ENCODE data around the gene SETD1B. TPM values are rescaled to one million over a fixed set of nuclear protein-coding genes. Genes with fewer than 3 reads are reported as not detected.
"Not testable (repeated sequence)": the region's sequence is repeated elsewhere in the genome, so short reads cannot be mapped to it uniquely, and the experiment has no call there.

The SETD1B gene
- total RNA-seq, 6 experiments from 2014 or later: 3.7 to 20.0 (median 9.3) TPM

- peaks cover 0 to 95% (median 34%) of the 10 kb centered on the region in 4 donors for H3K36me3 ChIP-seq
- ATAC-seq: no peak
- no peaks in the 10 kb centered on the region for H3K9me3 ChIP-seq
- TF ChIP-seq CTCF (IDR thresholded peaks at IDR 0.05) (no peak), POLR2A (IDR thresholded peaks at IDR 0.05) (no peak)
- no peak overlapping the region for H3K27ac ChIP-seq
- WGBS (ENCODE audit: insufficient coverage, low coverage, low lambda C conversion rate, missing lambda C conversion rate): 100% methylated on average over 2 of the region's 6 CpGs
- no peaks in the 10 kb centered on the region for H3K4me1 ChIP-seq
- intact Hi-C loops (cut with DNase I): no loop called here
- H3K4me3 ChIP-seq: no peak overlapping the region
- no peak for DNase-seq
- H3K27me3 ChIP-seq: no peaks in the 10 kb centered on the region
Observed at GRCh38 chr12:121849211-121849610, 45.4 kb downstream of the SETD1B start.

- H3K27ac ChIP-seq: no peak overlapping the region
- ATAC-seq: peak in 2 of 4 donors; percentile 8 to 16
- no peaks in the 10 kb centered on the region for H3K27me3 ChIP-seq
- intact Hi-C loops (cut with DNase I): no loop called here
- TF ChIP-seq POLR2A (IDR thresholded peaks at IDR 0.05) (no peak), CTCF (IDR thresholded peaks at IDR 0.05) (no peak)
- H3K9me3 ChIP-seq: no peaks in the 10 kb centered on the region
- DNase-seq: no peak
- peaks cover 0 to 3% (median 0%) of the 10 kb centered on the region in 4 donors for H3K4me1 ChIP-seq
- H3K4me3 ChIP-seq: no peak overlapping the region
- 66% methylated on average over 3 of the region's 13 CpGs for WGBS (ENCODE audit: insufficient coverage, low coverage, low lambda C conversion rate, missing lambda C conversion rate)
- peaks cover 0 to 95% (median 33%) of the 10 kb centered on the region in 4 donors for H3K36me3 ChIP-seq
Observed at GRCh38 chr12:121849665-121850064, 45.9 kb downstream of the SETD1B start.

DNA sequence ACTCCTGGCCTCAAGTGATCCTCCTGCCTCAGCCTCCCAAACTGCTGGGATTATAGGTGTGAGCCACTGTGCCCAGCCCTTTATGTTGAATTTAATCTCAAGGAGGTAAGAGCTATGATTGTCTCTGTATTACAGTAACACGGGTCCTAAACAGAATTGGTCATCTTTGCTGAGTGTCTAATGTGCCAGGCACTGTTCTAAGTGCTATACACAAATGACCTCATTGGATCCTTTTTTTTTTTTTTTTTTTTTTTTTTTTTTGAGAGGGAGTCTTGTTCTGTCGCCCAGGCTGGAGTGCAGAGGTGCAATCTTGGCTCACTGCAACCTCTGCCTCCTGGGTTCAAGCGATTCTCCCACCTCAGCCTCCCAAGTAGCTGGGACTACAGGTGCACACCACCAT is 48.6 kb downstream of the SETD1B start:
- intact Hi-C loops (cut with DNase I); H3K4me3 ChIP-seq; ATAC-seq; DNase-seq; H3K27ac ChIP-seq; H3K9me3 ChIP-seq; H3K27me3 ChIP-seq: not testable (repeated sequence)
- WGBS (ENCODE audit: insufficient coverage, low coverage, low lambda C conversion rate, missing lambda C conversion rate): 50% methylated on average over 3 of the region's 3 CpGs
- peaks cover 0 to 85% (median 24%) of the 10 kb centered on the region in 4 donors for H3K36me3 ChIP-seq
- peaks cover 0 to 18% (median 0%) of the 10 kb centered on the region in 4 donors for H3K4me1 ChIP-seq

DNA sequence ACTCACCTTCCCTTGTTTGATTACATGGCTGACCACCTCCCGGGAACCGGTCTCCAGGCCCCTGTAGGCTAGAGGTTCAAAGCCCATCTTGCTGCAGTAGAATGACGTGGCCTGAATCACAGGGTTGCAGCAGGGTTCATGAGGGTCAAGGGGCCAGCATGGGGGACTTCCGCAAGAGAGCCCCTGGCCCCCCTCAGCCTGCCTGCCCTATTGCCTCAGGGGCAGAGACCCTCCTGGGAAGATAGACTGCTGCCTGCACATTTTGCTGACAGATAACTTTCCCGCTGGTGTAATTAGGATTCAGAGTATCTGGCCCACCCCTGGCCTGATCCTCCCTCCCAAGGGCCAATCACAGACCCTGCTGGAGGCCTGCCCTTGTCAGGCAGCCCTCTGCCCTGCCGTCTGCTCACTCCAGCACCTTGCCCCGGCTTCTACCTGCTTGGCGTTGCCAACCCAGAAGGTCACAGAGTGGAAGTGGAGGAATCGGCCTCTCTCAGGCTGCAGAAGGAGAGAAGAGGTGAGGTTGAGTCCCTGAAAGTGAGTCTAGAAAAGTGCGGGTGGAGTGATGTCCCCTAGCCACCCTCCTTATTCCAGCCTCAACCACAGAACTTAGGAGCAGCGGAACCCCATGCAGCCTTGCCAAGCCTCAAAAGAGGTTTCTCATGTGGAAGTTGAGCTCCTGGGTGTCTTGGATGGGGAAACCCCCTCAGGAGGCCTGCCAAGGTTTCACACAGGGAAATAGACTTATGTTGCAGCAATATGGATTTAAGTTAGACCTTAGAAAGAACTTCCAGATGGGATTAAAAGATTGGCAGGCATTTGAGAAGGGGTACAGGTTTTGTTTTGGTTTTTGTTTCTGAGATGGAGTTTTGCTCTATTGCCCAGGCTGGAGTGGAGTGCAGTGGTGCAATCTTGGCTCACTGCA is 53.8 kb downstream of the SETD1B start:
- Histone ChIP-seq H3K9me3 (no peaks in the 10 kb centered on the region), H3K27me3 (no peaks in the 10 kb centered on the region), H3K4me1 (peaks cover 0 to 49% (median 12%) of the 10 kb centered on the region in 4 donors), H3K36me3 (peaks cover 0 to 37% (median 7%) of the 10 kb centered on the region in 4 donors), H3K27ac (peak overlapping the region; percentile 89 to 98 (median 91)), H3K4me3 (peak overlapping the region; percentile 39 to 62 (median 61))
- peak; percentile 65 to 85 (median 83) for DNase-seq
- TF ChIP-seq CTCF (IDR thresholded peaks at IDR 0.05) (no peak), POLR2A (IDR thresholded peaks at IDR 0.05) (peak; percentile 52)
- intact Hi-C loops (cut with DNase I): no loop called here
- 0% methylated on average over 1 of the region's 11 CpGs for WGBS (ENCODE audit: insufficient coverage, low coverage, low lambda C conversion rate, missing lambda C conversion rate)
- peak; percentile 43 to 66 (median 56) for ATAC-seq

GRCh38 chr12:121858318-121858661 is 54.5 kb downstream of the SETD1B start:
- DNase-seq (no peak), ATAC-seq (peak in 2 of 4 donors; percentile 0 to 1)
- no peak for TF ChIP-seq CTCF (IDR thresholded peaks at IDR 0.05)
- no peak for TF ChIP-seq POLR2A (IDR thresholded peaks at IDR 0.05)
- Histone ChIP-seq H3K9me3 (no peaks in the 10 kb centered on the region), H3K27me3 (no peaks in the 10 kb centered on the region), H3K4me3 (peak overlapping the region; percentile 39 to 62 (median 61)), H3K36me3 (peaks cover 0 to 30% (median 5%) of the 10 kb centered on the region in 4 donors), H3K4me1 (peaks cover 0 to 52% (median 12%) of the 10 kb centered on the region in 4 donors), H3K27ac (peak overlapping the region; percentile 89 to 98 (median 91))
- intact Hi-C loops (cut with DNase I): no loop called here
- WGBS (ENCODE audit: insufficient coverage, low coverage, low lambda C conversion rate, missing lambda C conversion rate): 47% methylated on average over 10 of the region's 10 CpGs
